Activated CD4-positive, alpha-beta T cell treated with anti-CD3 and anti-CD28 coated beads, Interleukin-2, Interleukin-4, amounts not matched to agents 100 ng/mL and 50 ng/mL, durations not matched to agents 16 hours and 8 hours (primary cell): Measurements from ENCODE around the gene PPA1.
"Not testable (repeated sequence)": the region's sequence is repeated elsewhere in the genome, so short reads cannot be mapped to it uniquely, and the experiment has no call there.

Experiments
- DNase-seq: peaks from one replicate; pipeline ENCODE4 v3.0.0-alpha.2; 2020; ENCODE audit warnings: low spot score

Gene PPA1

DNA sequence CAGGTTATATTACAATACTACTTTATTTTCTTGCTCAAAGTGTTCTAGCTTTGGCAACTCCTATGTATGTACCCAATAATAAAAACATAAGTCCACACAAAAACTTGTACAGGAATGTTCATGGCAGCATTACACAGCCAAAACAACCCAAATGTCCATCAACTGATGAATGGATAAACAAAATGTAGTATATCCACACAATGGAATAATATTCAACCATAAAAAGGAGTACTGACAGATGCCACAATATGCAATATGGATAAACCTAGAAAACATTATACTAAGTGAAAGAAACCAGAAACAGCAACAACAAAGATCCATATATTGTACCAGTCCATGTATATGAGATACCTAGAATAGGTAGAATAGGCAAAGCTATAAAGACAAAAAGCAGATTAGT, 21.0 kb downstream of the PPA1 start:
- DNase-seq = no peak

DNA sequence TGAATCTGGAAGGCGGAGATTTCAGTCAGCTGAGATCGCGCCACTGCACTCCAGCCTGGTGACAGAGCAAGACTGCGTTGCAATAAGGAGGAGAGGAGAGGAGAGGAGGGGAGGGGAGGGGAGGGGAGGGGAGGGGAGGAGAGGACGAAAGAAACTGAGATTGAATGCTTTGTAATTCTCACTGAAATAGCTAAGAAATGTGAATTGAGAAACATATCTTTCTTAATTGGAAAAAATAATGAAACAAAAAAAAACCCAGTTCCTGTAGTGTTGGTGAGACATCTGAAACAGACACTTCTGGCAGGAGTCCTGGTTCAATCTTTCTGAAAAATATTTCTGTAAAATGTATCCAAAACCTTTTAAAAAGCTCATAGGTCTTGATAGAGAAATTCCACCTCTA, 26.5 kb downstream of the PPA1 start:
- no peak for DNase-seq

DNA sequence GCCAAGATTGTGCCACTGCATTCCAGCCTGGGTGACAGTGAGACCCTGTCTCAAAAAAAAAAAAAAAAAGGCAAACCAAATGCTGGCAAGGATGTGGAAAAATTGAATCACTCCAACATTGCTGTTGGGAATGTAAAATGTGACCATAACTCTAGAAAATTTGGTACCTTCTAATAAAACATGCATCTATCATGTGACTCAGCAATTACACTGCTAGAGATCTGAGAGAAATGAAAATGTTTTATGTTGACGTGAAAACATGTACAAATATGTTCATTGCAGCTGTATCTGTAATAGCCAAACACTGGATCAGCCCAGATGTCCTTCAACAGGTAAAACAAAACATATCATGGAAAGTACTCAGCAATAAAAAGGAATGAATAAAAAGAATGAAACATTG, 32.1 kb downstream of the PPA1 start:
- DNase-seq = no peak

DNA sequence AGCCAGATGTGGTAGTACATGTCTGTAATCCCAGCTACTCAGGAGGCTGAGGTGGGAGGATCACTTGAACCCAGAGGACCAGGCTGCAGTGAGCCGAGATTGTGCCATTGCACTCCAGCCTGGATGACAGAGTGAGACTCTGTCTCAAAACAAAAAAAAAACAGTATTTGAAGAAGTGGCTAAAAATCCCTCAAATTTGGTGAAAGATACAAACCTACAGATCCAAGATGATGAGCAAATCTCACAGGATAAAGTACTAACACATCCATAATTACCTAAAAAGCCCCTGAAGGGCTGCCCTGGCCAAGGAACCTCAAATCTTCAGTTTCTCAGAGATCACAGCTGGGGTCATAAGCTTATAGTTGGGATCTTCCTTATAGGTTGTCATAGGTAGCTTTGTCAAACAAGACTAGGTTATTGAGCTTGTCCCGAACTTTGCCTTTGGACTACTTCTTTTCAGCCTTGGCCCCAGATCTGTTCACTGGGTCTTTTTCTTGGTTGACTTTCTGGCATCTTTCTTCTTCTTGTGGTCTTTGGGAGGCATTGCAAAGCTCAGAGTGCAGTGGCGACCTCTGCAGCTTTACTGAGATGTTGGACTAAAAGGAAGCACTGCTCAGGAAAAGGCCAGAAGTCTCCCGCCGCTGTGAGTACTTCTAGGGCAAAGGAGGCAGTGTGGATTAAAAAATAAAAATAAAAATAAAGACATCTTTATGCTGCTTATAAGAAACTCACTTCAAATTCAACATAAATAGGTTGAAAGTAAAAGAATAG, 34.3 kb downstream of the PPA1 start:
- DNase-seq = no peak

DNA sequence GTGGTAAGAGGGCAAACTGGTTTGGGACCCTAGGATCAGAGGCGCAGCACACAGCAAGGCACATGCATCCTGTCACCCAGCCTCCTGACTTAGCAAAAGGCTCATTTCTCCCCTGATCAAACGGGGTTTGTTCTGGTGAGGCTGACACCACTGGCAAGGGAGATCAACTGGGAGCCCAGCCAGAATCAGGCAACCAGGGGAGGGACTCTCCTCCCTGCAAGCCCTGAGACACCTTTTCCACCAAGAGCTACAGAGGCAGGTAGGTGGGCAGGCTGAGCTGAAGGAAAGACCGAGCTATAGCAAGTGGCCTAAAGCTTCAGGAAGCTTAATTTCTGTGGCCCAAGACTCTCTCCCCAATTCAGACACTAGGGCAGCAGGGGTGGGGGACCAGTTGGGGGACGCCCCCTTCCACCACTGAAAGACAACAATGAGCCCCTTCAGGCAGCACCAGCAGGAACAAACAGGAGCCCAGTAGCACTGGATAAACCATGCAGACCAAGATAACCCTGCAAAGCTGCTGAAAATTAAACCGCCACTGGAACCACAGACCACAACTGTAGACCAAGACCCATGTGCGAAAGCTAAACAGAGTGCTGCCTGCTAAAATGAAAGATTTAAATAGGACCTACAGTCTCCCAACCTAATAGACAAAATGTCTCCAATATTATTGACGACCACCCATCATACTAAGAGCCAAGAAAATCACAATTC, 35.8 kb downstream of the PPA1 start:
- DNase-seq = no peak

DNA sequence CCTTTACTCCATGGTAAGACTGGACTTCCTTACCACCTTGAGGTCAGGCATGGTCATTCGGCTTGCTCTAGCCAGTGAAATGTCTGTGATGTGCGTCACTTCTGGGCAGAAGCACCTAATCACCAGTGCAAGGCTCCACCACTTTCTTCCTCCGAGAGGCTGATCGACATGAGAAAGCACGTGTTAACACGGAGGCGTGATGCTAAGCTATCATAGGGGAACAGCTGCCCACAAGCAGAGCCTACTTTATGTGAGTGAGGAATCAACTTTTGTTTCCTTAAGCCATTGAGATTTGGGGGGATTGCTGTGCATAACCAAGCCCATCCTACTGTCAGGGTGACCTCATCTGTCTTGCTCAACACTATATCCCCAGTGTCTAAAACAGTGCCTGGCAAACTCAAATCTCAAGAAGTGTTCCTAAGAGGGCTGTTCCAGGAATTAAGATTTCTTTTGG, 39.8 kb downstream of the PPA1 start:
- no peak for DNase-seq

DNA sequence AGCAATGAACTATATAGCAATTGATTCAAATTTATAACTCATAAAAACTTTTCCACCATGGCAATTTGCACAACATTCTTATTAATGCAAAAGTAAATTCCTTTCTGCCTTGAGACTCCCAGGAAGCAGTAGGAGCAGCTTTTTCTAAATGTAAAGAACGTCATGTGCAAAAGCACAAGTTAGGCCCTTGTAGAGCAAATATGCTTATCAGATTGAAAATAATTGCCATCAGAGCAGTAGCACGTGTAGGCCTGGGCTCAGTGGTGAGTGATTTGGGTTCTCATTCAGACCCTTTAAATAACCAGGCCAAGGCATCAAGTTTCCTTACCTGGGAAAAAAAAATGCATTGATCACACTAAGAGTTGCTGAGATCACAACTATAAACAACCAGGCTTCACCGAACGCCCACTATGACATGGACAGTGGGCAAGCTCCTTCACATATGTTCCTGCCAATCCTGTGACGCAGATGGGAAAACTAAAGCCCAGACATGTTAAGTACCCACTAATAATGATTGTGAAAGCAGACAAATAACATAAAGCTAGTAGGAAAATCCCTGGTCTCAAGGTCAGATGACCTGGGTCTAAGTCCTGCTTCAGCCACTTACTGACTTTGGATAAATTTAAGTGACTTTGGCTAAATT, 40.8 kb downstream of the PPA1 start:
- no peak for DNase-seq

DNA sequence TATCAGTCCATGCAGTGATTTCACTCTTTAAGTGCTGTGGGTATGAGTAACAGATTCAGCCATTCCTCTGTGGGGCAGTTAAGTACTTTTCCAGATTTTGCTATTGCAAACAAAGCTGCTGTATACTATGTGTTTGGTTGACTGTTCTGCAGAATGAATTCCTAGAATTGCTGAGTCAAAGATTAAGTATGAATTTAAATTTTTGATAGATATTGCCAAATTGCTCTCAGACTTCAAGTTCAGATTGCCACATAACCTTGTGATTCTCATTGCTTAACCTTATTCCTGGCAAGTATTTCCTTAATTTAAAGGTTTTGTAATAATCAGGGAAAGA, 41.3 kb downstream of the PPA1 start:
- no peak for DNase-seq

DNA sequence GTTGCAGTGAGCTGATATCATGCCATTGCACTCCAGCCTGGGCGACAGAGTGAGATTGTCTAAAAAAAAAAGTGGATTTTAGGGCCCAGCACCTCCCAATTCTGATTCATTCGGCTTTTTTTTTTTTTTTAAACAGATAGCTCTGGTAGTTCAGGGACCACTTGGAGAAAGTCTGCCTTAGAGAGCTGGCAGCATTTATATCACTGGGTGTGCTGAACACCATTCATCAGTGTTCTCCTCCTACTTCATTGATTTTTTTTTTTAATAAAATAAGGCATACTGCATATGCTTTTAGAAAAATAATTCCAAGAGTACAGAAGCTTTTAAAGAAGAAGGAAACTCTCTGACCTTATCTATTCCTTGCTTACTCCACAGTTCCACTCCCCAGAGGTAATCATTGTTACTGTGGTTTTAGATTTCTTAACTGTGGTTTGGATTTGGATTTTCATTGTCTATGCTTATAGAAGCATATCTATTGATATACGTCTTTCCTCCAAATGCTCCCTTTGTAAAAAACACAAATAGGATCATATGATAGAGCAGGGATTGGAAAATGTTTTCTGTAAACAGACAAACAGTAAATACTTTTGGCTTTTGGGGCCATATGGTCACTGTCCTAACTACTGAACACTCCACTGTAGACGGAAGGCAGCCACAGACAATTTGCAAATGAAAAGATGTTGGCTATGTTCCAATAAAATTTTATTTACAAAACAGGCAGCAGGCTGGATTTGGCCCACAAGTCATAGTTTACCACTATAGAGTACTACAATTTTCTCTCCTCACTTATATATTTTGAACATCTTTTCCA, 41.9 kb downstream of the PPA1 start:
- DNase-seq = no peak

DNA sequence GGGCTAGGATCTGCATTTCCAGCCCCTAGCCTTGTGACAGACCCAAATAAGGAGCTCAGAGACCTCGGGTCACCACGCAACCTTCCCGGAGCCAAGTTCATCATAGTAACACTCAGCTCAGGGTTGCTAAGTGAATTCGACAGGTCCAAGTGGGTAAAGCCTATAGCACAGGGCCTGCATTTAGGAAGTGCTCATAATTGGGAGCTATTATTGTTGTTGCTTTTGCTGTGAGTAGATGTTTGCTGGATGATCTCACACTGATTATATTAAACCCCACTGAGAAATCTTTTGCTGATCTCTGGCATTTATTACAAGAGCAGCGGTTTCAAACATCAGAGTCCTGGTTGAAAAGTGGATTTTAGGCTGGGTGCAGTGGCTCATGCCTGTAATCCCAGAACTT, 42.6 kb downstream of the PPA1 start:
- no peak for DNase-seq

DNA sequence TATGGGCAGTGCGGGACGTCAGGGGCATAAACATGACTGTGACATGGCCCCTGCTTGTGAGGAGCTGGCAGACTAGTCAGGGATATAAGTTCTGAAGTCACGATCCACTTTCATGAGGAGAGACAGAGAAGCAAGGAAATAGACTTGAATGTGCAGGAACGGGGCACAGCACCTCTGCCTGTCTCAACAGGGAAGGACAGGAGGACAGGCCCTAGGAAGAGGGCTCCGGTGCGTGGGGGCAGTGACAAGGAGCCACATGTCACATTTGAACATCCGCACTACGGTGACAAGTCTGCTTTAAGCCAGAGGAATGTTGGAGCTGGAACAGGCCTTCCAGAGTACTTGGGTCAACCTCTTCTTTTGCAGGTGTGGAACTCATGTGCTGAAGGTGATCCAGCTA, 43.1 kb downstream of the PPA1 start:
- DNase-seq = no peak

DNA sequence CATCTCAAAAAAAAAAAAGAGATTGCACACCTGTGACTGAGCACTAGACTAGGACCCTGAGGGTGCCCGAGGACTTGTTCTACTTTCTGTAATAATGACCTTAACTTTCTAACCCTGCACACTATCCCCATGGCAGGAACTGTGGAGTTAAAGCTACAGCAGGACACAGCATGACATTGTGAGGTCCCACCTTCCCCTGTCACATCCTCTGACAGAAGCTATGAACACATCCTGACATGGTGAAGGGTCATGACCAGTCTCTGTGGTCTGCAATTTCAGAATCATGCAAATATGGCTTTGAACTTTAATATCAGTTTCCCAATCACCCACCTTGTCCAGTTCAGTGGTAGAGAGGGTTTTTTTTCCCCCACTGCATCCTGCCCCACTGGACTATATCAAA, 44.5 kb downstream of the PPA1 start:
- no peak for DNase-seq

DNA sequence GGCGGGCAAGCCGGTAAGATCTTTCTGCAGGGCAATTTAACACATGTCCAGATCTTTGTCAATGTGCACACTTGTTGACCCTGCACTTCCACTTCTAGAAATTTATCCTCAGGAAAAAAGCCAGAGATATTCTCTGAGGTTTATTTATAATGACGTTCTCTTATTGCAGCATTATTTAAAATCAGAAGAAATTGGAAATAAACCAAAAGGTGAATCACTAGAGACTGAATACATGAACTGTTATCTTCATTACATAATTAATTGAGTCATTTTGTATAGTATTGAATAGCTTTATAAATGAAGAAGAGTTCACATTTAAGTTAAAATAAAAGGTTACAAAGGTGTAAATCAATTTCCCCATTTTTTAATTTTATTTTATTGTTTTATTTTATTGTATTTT, 46.7 kb downstream of the PPA1 start:
- no peak for DNase-seq

DNA sequence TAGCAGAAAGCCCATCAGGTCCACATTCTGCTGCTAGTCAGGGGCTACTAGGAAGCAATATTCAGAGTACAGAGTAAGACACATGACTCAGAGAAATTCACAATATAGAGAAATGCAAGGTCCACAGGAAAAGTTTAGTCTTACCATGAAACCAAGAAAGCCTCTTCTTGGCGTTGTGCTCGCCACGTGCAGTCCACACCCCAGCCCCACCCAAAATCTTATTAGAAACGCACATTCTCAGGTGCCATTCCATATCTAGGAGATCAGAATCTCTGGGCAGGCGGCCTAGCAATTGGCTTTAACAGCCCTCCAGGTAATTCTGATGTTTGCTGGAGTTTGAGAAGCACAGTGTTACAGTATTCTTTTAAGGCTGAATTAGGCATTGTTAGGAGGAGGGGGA, 47.1 kb downstream of the PPA1 start:
- no peak for DNase-seq

DNA sequence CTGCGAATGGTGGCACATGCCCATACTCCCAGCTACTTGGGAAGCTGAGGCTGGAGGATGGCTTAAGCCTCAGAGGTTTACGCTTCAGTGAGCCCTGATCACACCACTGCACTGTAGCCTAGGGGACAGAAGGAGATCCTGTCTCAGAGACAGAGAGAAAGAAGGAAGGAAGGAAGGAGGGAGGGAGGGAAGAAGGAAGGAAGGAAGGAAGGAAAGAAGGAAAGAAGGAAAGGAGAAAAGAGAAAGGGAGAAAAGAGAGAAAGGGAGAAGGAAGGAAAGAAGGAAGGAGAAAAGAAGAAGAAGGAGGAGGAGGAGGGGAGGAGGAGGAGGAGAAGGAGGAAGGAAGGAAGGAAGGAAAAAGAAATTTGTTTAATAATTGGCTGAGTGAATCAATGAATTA, 49.9 kb downstream of the PPA1 start:
- DNase-seq = no peak

DNA sequence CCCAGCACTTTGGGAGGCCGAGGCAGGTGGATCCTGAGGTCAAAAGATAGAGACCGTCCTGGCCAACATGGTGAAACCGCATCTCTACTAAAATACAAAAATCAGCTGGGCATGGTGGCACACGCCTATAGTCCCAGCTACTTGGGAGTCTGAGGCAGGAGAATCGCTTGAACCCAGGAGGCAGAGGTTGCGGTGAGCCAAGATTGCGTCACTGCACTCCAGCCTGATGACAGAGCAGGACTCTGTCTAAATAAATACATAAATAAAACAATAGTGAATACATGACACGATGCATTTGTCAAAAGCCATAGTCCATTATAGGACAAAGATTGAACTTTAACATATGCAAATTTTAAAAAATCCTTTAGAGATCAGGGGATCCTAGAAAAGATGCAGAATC, 54.0 kb downstream of the PPA1 start:
- DNase-seq = not testable (repeated sequence)

DNA sequence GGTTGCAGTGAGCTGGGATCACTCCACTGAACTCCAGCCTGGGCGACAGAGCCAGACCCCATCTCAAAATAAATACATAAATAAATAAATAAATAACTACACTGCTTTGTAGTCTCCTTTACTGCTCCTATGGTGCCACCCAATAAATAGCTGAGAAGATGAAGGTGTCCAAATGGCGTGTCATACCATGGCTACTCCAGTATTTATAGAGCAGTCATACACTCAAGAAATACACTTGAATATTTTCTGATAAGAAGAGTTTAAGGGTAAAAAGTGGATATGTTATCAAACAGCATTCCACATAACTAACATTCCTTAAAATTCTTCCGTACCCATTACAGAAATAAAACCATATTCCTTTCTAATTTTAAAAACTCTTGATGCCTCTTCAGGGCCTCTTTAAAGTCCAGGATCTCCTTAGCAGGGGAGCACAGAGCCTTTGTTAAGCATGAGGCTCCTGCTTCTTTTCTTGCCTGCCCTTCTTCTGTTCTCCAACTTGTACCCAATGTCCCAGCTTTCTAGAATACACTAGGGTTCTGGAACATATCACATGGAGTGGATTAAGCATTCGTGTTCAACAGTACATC, 55.0 kb downstream of the PPA1 start:
- no peak for DNase-seq

DNA sequence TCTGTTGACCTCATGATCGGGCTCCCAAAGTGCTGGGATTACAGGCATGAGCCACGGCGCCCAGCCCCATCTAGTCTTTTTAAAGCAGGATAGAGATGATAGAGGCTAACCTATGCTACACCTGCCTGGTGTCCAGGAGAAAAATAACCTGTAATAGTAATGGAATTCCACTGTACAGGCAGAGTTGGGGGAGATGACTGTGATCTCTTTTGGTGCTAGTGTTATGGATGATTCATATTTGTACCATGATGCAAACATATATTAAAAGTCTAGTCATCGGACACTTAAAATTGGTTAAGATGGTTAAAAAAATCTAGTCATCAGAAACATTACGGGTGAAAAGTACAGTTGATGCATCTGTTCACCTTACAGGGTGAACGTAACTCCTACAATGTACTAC, 56.8 kb downstream of the PPA1 start:
- DNase-seq = no peak

DNA sequence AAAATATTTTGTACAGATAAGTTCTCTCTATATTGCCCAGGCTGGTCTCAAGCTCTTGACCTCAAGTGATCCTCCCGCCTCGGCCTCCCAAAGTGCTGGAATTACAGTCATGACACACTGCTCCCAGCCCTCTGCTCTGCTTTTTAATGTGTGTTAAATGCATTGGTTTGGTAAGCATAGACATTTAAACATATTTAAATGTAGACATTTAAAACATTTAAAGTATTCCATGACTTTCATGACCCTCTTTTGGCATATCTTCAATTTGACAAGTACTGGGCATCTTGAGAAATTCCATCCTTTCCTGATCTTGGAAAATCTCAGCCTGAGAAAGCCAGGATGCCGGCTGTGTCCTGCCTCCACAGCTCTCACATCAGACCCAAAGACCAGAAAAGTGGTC, 57.7 kb downstream of the PPA1 start:
- DNase-seq = no peak

DNA sequence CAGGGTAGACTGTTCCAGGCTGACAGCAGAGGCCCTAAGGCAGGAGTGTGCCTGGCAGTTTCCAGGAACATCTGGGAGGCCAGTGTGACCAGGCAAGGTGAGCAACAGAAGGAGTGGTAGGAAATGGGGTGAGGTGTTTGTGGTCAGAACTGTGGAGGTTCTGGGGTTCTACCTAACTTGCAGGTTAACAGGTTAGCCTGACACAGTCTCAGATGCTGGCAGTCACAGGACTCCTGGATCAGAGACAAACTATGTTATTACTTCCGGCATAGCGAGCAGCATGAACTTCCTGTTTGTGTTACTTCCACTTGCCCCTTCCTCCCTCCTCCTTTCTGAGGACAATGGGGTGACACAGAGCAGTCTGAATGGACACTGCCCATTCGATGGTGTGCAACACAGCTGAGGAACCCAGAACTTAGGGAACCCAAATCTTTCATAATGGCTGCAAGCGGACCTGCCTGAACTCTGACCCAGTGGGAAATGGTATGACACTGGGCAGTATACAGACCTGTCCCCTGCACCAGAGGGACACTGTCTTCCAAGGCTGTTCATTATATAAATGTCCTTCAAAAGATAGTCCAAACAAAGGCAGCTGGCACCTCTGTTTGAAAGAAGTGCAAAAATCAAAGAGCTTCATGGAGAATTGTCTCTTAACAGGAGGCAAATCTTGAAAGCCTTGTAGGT, 59.0 kb downstream of the PPA1 start:
- peak; percentile 38 for DNase-seq

DNA sequence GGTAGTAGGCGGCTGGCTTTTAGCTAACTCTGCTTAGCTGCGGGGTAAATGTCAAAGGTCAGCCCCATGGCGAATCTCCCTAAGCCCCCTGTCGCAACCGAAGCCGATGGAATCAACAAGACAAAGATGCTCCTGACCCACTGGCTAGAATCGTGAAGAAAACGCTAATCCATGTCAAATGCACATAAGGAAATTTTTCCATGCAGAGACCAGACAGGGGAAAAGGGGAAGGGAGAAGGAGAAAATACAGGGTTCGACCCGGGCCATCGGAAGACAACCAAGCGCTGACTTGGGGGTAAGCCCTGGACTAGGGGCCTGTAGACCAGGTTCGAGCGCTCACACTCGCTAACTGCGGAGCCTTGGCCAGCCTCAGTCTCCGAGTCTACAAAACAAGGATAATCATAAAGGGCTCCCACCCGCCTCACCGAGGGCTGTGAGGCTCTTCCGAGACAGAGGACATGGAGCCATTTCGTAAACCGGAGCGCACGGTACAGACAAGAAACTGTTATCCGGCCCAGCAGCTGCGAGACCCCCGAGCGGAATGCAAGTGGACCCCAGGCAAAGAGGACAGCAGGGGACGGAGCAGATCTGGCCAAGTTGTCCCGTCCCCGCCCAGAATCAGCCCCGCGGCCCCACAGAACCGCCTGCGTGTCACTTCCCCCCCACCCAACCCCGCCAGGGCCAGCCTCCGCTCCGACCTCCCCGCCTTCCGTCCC, 63.4 kb downstream of the PPA1 start:
- no peak for DNase-seq
